ENCODE measurements around the gene ACAD10. TPM values are rescaled to one million over a fixed set of nuclear protein-coding genes. Genes with fewer than 3 reads are reported as not detected.

The ACAD10 gene
- total RNA-seq, 4 donors from 2014 or later = 13.9 to 20.4 (median 16.6) TPM

GRCh38 chr12:111799758-111800157, 113.9 kb downstream of the ACAD10 start:
- Histone ChIP-seq H3K9me3 (no peaks in the 10 kb centered on the region), H3K4me3 (no peak overlapping the region), H3K27me3 (no peaks in the 10 kb centered on the region), H3K4me1 (no peaks in the 10 kb centered on the region), H3K36me3 (peaks cover 16 to 100% (median 81%) of the 10 kb centered on the region in 3 donors), H3K27ac (no peak overlapping the region)
- DNase-seq = no peak
- 100% methylated on average over 2 to 4 of the region's 9 CpGs for WGBS, 2 donors
- intact Hi-C loops (cut with DNase I) = no loop called here
- TF ChIP-seq, protein P1, sequence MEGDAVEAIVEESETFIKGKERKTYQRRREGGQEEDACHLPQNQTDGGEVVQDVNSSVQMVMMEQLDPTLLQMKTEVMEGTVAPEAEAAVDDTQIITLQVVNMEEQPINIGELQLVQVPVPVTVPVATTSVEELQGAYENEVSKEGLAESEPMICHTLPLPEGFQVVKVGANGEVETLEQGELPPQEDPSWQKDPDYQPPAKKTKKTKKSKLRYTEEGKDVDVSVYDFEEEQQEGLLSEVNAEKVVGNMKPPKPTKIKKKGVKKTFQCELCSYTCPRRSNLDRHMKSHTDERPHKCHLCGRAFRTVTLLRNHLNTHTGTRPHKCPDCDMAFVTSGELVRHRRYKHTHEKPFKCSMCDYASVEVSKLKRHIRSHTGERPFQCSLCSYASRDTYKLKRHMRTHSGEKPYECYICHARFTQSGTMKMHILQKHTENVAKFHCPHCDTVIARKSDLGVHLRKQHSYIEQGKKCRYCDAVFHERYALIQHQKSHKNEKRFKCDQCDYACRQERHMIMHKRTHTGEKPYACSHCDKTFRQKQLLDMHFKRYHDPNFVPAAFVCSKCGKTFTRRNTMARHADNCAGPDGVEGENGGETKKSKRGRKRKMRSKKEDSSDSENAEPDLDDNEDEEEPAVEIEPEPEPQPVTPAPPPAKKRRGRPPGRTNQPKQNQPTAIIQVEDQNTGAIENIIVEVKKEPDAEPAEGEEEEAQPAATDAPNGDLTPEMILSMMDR (IDR thresholded peaks at IDR 0.05) = no peak
- no peak for TF ChIP-seq POLR2A (IDR thresholded peaks at IDR 0.05)

DNA sequence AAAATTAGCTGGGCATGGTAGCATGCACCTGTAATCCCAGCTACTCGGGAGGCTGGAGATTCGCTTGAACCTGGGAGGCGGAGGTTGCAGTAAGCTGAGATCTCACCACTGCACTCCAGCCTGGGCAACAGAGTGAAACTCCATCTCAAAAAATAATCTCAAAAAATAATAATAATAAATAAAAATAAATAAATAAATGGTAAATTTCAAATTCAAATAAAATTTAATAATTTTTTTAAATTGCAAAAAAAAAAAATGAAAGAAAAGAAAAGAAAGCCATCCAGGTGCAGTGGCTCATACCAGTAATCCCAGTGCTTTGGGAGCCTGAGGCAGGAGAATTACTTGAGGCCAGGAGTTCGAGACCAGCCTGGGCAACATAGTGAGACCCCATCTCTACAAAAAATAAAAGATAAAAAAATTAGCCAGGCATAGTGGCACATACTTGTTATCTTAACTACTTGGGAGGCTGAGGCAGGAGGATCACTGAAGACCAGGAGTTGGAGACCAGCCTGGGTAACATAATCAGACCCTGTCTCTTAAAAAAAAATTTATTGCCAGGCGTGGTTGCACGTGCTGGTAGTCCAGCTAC, 117.3 kb downstream of the ACAD10 start:
- TF ChIP-seq POLR2A (IDR thresholded peaks at IDR 0.05) = no peak
- TF ChIP-seq, protein P1 (IDR thresholded peaks at IDR 0.05) = no peak
- H3K36me3 ChIP-seq = peaks cover 11 to 100% (median 63%) of the 10 kb centered on the region in 3 donors
- no peaks in the 10 kb centered on the region for H3K4me1 ChIP-seq
- no peak overlapping the region for H3K4me3 ChIP-seq
- H3K27me3 ChIP-seq = no peaks in the 10 kb centered on the region
- no peak for DNase-seq
- H3K9me3 ChIP-seq = no peaks in the 10 kb centered on the region
- WGBS, 2 donors = 87 to 91% methylated on average over 6 of the region's 6 CpGs
- intact Hi-C loops (cut with DNase I) = no loop called here
- H3K27ac ChIP-seq = no peak overlapping the region

DNA sequence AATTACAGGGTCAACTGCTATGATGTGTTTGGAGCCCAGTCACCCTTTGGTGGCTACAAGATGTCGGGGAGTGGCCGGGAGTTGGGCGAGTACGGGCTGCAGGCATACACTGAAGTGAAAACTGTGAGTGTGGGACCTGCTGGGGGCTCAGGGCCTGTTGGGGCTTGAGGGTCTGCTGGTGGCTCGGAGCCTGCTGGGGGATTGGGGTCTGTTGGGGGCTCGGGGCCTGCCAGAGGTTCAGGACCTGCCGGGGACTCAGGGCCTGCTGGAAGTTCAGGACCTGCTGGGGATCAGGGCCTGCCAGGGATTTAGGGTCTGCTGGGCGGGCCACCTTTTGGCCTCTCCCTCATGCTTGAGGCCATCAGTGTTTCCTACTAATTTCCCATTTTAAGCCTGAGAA, 118.0 kb downstream of the ACAD10 start:
- Histone ChIP-seq H3K4me3 (no peak overlapping the region), H3K4me1 (no peaks in the 10 kb centered on the region), H3K27ac (no peak overlapping the region), H3K27me3 (no peaks in the 10 kb centered on the region), H3K9me3 (no peaks in the 10 kb centered on the region), H3K36me3 (peaks cover 8 to 100% (median 61%) of the 10 kb centered on the region in 3 donors)
- intact Hi-C loops (cut with DNase I) = no loop called here
- no peak for DNase-seq
- TF ChIP-seq, protein P1 (IDR thresholded peaks at IDR 0.05) = no peak
- no peak for TF ChIP-seq POLR2A (IDR thresholded peaks at IDR 0.05)
- WGBS, 2 donors = 93 to 94% methylated on average over 5 to 6 of the region's 8 CpGs

- TF ChIP-seq, protein P1 (IDR thresholded peaks at IDR 0.05) = no peak
- TF ChIP-seq POLR2A (IDR thresholded peaks at IDR 0.05) = no peak
- DNase-seq = no peak
- no peaks in the 10 kb centered on the region for H3K27me3 ChIP-seq
- WGBS, 2 donors = 68 to 82% methylated on average over 4 of the region's 4 CpGs
- H3K4me3 ChIP-seq = no peak overlapping the region
- peaks cover 12 to 100% (median 54%) of the 10 kb centered on the region in 3 donors for H3K36me3 ChIP-seq
- H3K27ac ChIP-seq = no peak overlapping the region
- no peaks in the 10 kb centered on the region for H3K4me1 ChIP-seq
- intact Hi-C loops (cut with DNase I) = no loop called here
- H3K9me3 ChIP-seq = no peaks in the 10 kb centered on the region
Measured at GRCh38 chr12:111806304-111806703, 120.5 kb downstream of the ACAD10 start.

Small RNA genes lying within 50 kb of the gene (small RNA-seq; reads per million reads assigned to genes)
- 0.09 to 0.74 (median 0.52) reads per million in 4 donors for gene MIR6761

Other genes starting within 250 kb of the ACAD10 start
- 10 to 100 TPM; 11.4 to 36.2 (median 25.4) TPM for gene ATXN2, start 86.7 kb upstream of the ACAD10 start, total RNA-seq
- gene BRAP, start 97 bp upstream of the ACAD10 start, total RNA-seq = 10 to 100 TPM in 3 of 4 donors, 1 to 10 TPM in 1; 9.2 to 16.8 (median 10.8) TPM
- gene ALDH2, start 80.9 kb downstream of the ACAD10 start, total RNA-seq = 100 to 1,000 TPM in 2 of 4 donors, 10 to 100 TPM in 2; 71.8 to 169 (median 104) TPM
- gene MAPKAPK5, start 156.2 kb downstream of the ACAD10 start, total RNA-seq = 10 to 100 TPM; 31.3 to 45.5 (median 37.0) TPM

Data from esophagus squamous epithelium (tissue), 5 donors.